Measurements from ENCODE around the gene DCP1B. TPM values are rescaled to one million over a fixed set of nuclear protein-coding genes. Genes with fewer than 3 reads are reported as not detected.

Gene DCP1B
- total and polyA plus RNA-seq, 2 of the 4 experiments (the other 2 are of a cell fraction): 13.3 to 19.7 TPM

GRCh38 chr12:1918081-1918883 is 86.0 kb downstream of the DCP1B start, which contains the start of gene CACNA2D4:
CACNA2D4 (minus strand) TSS chr12:1918652; CDS start chr12:1918473, 179 bp downstream.
- POLR2A ChIA-PET (ENCODE audit: unreplicated experiment): no interaction called here
- H3K4me2 ChIP-seq (ENCODE audit: low read depth, low read length): no peak within 1 kb of the TSS
- H3K23ac ChIP-seq (ENCODE audit: low read depth, low read length): no peak within 1 kb of the TSS
- H3K27ac ChIP-seq (ENCODE audit: insufficient read depth, low read length): no peak within 1 kb of the TSS
- H3K4me3 ChIP-seq (ENCODE audit: insufficient read depth, low read depth, low read length): no peak within 1 kb of the TSS
- no peak within 1 kb of the TSS for H2AK9ac ChIP-seq (replicated peaks; ENCODE audit: low read depth, low read length, poor library complexity)
- no peaks in the 10 kb centered on the region for H3K79me1 ChIP-seq (ENCODE audit: low read depth in 1 of 2, low read length in 2 of 2)
- no peak within 1 kb of the TSS for H2BK15ac ChIP-seq (ENCODE audit: low read depth, low read length)
- dilution Hi-C loops (cut with HindIII; ENCODE audit: low sequenced_read_pairs, unreplicated experiment) (no loop called here), intact Hi-C loops (cut with micrococcal nuclease) (no loop called here), in situ Hi-C loops (cut with MboI; ENCODE audit: low sequenced_read_pairs) (no loop called here)
- no peaks in the 10 kb centered on the region for H3K36me3 ChIP-seq (ENCODE audit: control insufficient read depth, insufficient read depth, low read length)
- no peak within 1 kb of the TSS for H3K14ac ChIP-seq (replicated peaks; ENCODE audit: low read depth, low read length)
- no peak within 1 kb of the TSS for H4K5ac ChIP-seq (ENCODE audit: low read depth, low read length)
- no peak within 1 kb of the TSS for H3K56ac ChIP-seq (ENCODE audit: extremely low read depth, insufficient read depth, low read length)
- H2AFZ ChIP-seq (replicated peaks; ENCODE audit: low read length, poor library complexity): no peak within 1 kb of the TSS
- no peak within 1 kb of the TSS for H4K91ac ChIP-seq (ENCODE audit: insufficient read depth, low read depth, low read length)
- BruUV-seq (replicated peaks): no TSS peak
- no peak within 1 kb of the TSS for H2AK5ac ChIP-seq (ENCODE audit: low read depth, low read length)
- H3K4me1 ChIP-seq (ENCODE audit: control insufficient read depth, insufficient read depth, low read length): no peaks in the 10 kb centered on the region
- no peaks in the 10 kb centered on the region for H4K20me1 ChIP-seq (ENCODE audit: insufficient read depth, low read length)
- no peak for TF ChIP-seq SMC3 (IDR thresholded peaks at IDR 0.05; ENCODE audit: low read depth, low read length)
- CTCF ChIA-PET: no interaction called here
- H2BK5ac ChIP-seq (ENCODE audit: low read depth, low read length, poor library complexity, severe bottlenecking): no peak within 1 kb of the TSS
- 53% methylated on average over 4 of the region's 18 CpGs; no CpG with 5 or more reads in 1 of the 2 experiments for WGBS, 2 experiments (ENCODE audit: extremely low coverage in 2 of 2, insufficient read length in 1 of 2)
- H4K8ac ChIP-seq (ENCODE audit: low read depth in 2 of 2, low read length in 2 of 2): no peak within 1 kb of the TSS
- ATAC-seq (ENCODE audit: low read depth) (no peak), DNase-seq (no peak)
- no peak within 1 kb of the TSS for H2BK120ac ChIP-seq (ENCODE audit: low read depth, low read length)
- no peak within 1 kb of the TSS for H3K18ac ChIP-seq (ENCODE audit: low read depth, low read length)
- H3K9ac ChIP-seq (ENCODE audit: low read depth, low read length): no peak within 1 kb of the TSS
- H2BK20ac ChIP-seq (ENCODE audit: low read depth, low read length): no peak within 1 kb of the TSS
- no peak within 1 kb of the TSS for H3K4ac ChIP-seq (ENCODE audit: low read depth, low read length)
- no peaks in the 10 kb centered on the region for H3K9me3 ChIP-seq (ENCODE audit: control insufficient read depth, insufficient read depth, low read length)
- H3K9me1 ChIP-seq (ENCODE audit: insufficient read depth, low read length): no peaks in the 10 kb centered on the region
- H3K27me3 ChIP-seq (ENCODE audit: control insufficient read depth, insufficient read depth, low read length): peaks cover 69% of the 10 kb centered on the region
